Activated T-helper 17 cell treated with anti-CD3 and anti-CD28 coated beads, Interleukin-2, amount 50 U/mL, for 72 hours (primary cell): ENCODE results near the gene TP63. TPM values are rescaled to one million over a fixed set of nuclear protein-coding genes. Genes with fewer than 3 reads are reported as not detected.
A peak's percentile ranks its signal among the peaks of the same experiment; 100 is the strongest.

ENCODE experiments used
- ATAC-seq: fragments of 150-1000 bp; cut with Tn5 transposase; replicated peaks from 2 replicates; pipeline ENCODE4 v1.10.0; 2021; ENCODE audit warnings: mild to moderate bottlenecking, moderate library complexity
- H3K27ac Mint-ChIP-seq: one replicate; pipeline ENCODE4 v1.8.0; 2022; ENCODE audit warnings: mixed read lengths
- H3K27me3 Mint-ChIP-seq: one replicate; pipeline ENCODE4 v1.8.0; 2022; ENCODE audit warnings: mixed read lengths
- H3K36me3 Mint-ChIP-seq: one replicate; pipeline ENCODE4 v1.8.0; 2022; ENCODE audit warnings: low read depth, mild to moderate bottlenecking, mixed read lengths
- H3K4me1 Mint-ChIP-seq: one replicate; pipeline ENCODE4 v1.8.0; 2022; ENCODE audit warnings: mixed read lengths
- H3K4me3 Mint-ChIP-seq: one replicate; pipeline ENCODE4 v1.8.0; 2022; ENCODE audit warnings: mild to moderate bottlenecking, mixed read lengths
- H3K9me3 Mint-ChIP-seq: one replicate; pipeline ENCODE4 v1.8.0; 2022; ENCODE audit warnings: mixed read lengths
- total RNA-seq, 2 donors: library from RNA; stranded (reverse); gene quantifications; one replicate each; pipeline ENCODE4 v1.2.3, GENCODE V29; 2022

TP63 gene
- total RNA-seq, 2 donors from 2014 or later = 0.76 to 0.98 TPM

- peaks cover 4% of the 10 kb centered on the region for H3K4me1 Mint-ChIP-seq
- H3K36me3 Mint-ChIP-seq = no peaks in the 10 kb centered on the region
- ATAC-seq = peak; percentile 60
- no peak overlapping the region for H3K27ac Mint-ChIP-seq
- no peaks in the 10 kb centered on the region for H3K27me3 Mint-ChIP-seq
- H3K4me3 Mint-ChIP-seq = no peak overlapping the region
- no peaks in the 10 kb centered on the region for H3K9me3 Mint-ChIP-seq
Measured at GRCh38 chr3:189944285-189945145, 313.3 kb downstream of the TP63 start.

GRCh38 chr3:189945935-189946709 is 314.9 kb downstream of the TP63 start:
- no peaks in the 10 kb centered on the region for H3K27me3 Mint-ChIP-seq
- no peak for ATAC-seq
- H3K9me3 Mint-ChIP-seq = no peaks in the 10 kb centered on the region
- no peak overlapping the region for H3K27ac Mint-ChIP-seq
- no peaks in the 10 kb centered on the region for H3K36me3 Mint-ChIP-seq
- peaks cover 4% of the 10 kb centered on the region for H3K4me1 Mint-ChIP-seq
- no peak overlapping the region for H3K4me3 Mint-ChIP-seq
